ENCODE results near the gene CNR2. TPM values are rescaled to one million over a fixed set of nuclear protein-coding genes. Genes with fewer than 3 reads are reported as not detected.
"Not testable (repeated sequence)": the region's sequence is repeated elsewhere in the genome, so short reads cannot be mapped to it uniquely, and the experiment has no call there.

Gene CNR2
- total RNA-seq, 1 donor from 2014 or later = not detected

- H3K27me3 Mint-ChIP-seq = peaks cover 22% of the 10 kb centered on the region
- no peak overlapping the region for H3K4me3 Mint-ChIP-seq
- no peak for DNase-seq (ENCODE audit: extremely low spot score, unreplicated experiment)
- H3K4me1 Mint-ChIP-seq (ENCODE audit: unreplicated experiment) = peaks cover 6% of the 10 kb centered on the region
- H3K36me3 Mint-ChIP-seq = no peaks in the 10 kb centered on the region
- no peaks in the 10 kb centered on the region for H3K9me3 Mint-ChIP-seq
- TF ChIP-seq CTCF (conservative IDR thresholded peaks at IDR 0.05) = no peak
- no peak overlapping the region for H3K27ac Mint-ChIP-seq
Measured at GRCh38 chr1:23836037-23836436, 77.1 kb downstream of the CNR2 start.

GRCh38 chr1:23834156-23834555 is 79.0 kb downstream of the CNR2 start:
- not testable (repeated sequence) for H3K27ac Mint-ChIP-seq, H3K36me3 Mint-ChIP-seq
- H3K4me1 Mint-ChIP-seq (ENCODE audit: unreplicated experiment) = peaks cover 11% of the 10 kb centered on the region

GRCh38 chr1:23827717-23828116 is 85.4 kb downstream of the CNR2 start:
- TF ChIP-seq CTCF (conservative IDR thresholded peaks at IDR 0.05) = no peak
- peaks cover 13% of the 10 kb centered on the region for H3K4me1 Mint-ChIP-seq (ENCODE audit: unreplicated experiment)
- no peaks in the 10 kb centered on the region for H3K9me3 Mint-ChIP-seq
- H3K27me3 Mint-ChIP-seq = no peaks in the 10 kb centered on the region
- H3K36me3 Mint-ChIP-seq = no peaks in the 10 kb centered on the region
- H3K4me3 Mint-ChIP-seq = peak overlapping the region; percentile 16
- DNase-seq (ENCODE audit: extremely low spot score, unreplicated experiment) = no peak
- H3K27ac Mint-ChIP-seq = no peak overlapping the region

More at GRCh38 chr1:23834156-23834555, 79.0 kb downstream of the CNR2 start:
- DNase-seq (ENCODE audit: extremely low spot score, unreplicated experiment); H3K4me3 Mint-ChIP-seq; H3K9me3 Mint-ChIP-seq: not testable (repeated sequence)
- peaks cover 22% of the 10 kb centered on the region for H3K27me3 Mint-ChIP-seq

GRCh38 chr1:23826590-23826989 is 86.6 kb downstream of the CNR2 start:
- not testable (repeated sequence) for H3K27ac Mint-ChIP-seq; H3K4me3 Mint-ChIP-seq; H3K9me3 Mint-ChIP-seq; H3K36me3 Mint-ChIP-seq; DNase-seq (ENCODE audit: extremely low spot score, unreplicated experiment); H3K27me3 Mint-ChIP-seq
- peaks cover 13% of the 10 kb centered on the region for H3K4me1 Mint-ChIP-seq (ENCODE audit: unreplicated experiment)

GRCh38 chr1:23825762-23826522 is 87.2 kb downstream of the CNR2 start:
- peaks cover 13% of the 10 kb centered on the region for H3K4me1 Mint-ChIP-seq (ENCODE audit: unreplicated experiment)
- no peaks in the 10 kb centered on the region for H3K27me3 Mint-ChIP-seq
- no peak for DNase-seq (ENCODE audit: extremely low spot score, unreplicated experiment)
- H3K27ac Mint-ChIP-seq = peak overlapping the region; percentile 89
- no peaks in the 10 kb centered on the region for H3K36me3 Mint-ChIP-seq
- H3K4me3 Mint-ChIP-seq = peak overlapping the region; percentile 96
- no peak for TF ChIP-seq CTCF (conservative IDR thresholded peaks at IDR 0.05)
- no peaks in the 10 kb centered on the region for H3K9me3 Mint-ChIP-seq

GRCh38 chr1:23825076-23825761 is 87.9 kb downstream of the CNR2 start, which contains the start of gene HMGCL:
TSS of gene HMGCL (minus strand) at chr1:23825429. CDS start at chr1:23825415, 14 bp downstream.
- no peaks in the 10 kb centered on the region for H3K9me3 Mint-ChIP-seq
- peak; percentile 92 for DNase-seq (ENCODE audit: extremely low spot score, unreplicated experiment)
- H3K4me1 Mint-ChIP-seq (ENCODE audit: unreplicated experiment) = peaks cover 10% of the 10 kb centered on the region
- peak within 1 kb of the TSS; percentile 96 for H3K4me3 Mint-ChIP-seq
- H3K36me3 Mint-ChIP-seq = no peaks in the 10 kb centered on the region
- no peaks in the 10 kb centered on the region for H3K27me3 Mint-ChIP-seq
- H3K27ac Mint-ChIP-seq = peak within 1 kb of the TSS; percentile 89
- TF ChIP-seq CTCF (conservative IDR thresholded peaks at IDR 0.05) = no peak
